Liver (tissue), 9 donors: ENCODE measurements around the gene SERPINE1. TPM values are rescaled to one million over a fixed set of nuclear protein-coding genes. Genes with fewer than 3 reads are reported as not detected.

Experiments
- DNase-seq: peaks from one replicate; pipeline ENCODE4 v3.0.0-alpha.2; 2017; ENCODE audit warnings: low spot score
- H3K27ac ChIP-seq, 2 donors: one replicate each; pipeline ENCODE4 v1.7.0; 2013; ENCODE audit warnings: inconsistent platforms in 2 of 2, low read length in 2 of 2, control low read depth in 1 of 2, low read depth in 1 of 2, mild to moderate bottlenecking in 1 of 2
- H3K27me3 ChIP-seq, 4 donors: one replicate each; pipeline versions ENCODE4 v1.6.1 to v1.7.0; 2013; ENCODE audit warnings: low read length in 3 of 4, inconsistent platforms in 1 of 4, mild to moderate bottlenecking in 1 of 4, moderate library complexity in 1 of 4; ENCODE audit not compliant: control insufficient read depth in 4 of 4, insufficient read depth in 4 of 4
- H3K36me3 ChIP-seq, 4 donors: one replicate each; pipeline versions ENCODE4 v1.6.1 to v1.7.0; 2013; ENCODE audit warnings: low read length in 3 of 4, mild to moderate bottlenecking in 3 of 4, low read depth in 1 of 4, moderate library complexity in 1 of 4; ENCODE audit not compliant: control insufficient read depth in 4 of 4, insufficient read depth in 3 of 4
- H3K4me1 ChIP-seq, 4 donors: one replicate each; pipeline versions ENCODE4 v1.6.1 to v1.7.0; 2013; ENCODE audit warnings: low read length in 3 of 4, mild to moderate bottlenecking in 3 of 4, moderate library complexity in 1 of 4; ENCODE audit not compliant: control insufficient read depth in 4 of 4, insufficient read depth in 4 of 4
- H3K4me3 ChIP-seq, 3 donors: one replicate each; pipeline versions ENCODE4 v1.6.1 to v1.7.0; 2013; ENCODE audit warnings: low read length in 3 of 3, control low read depth in 1 of 3, low read depth in 1 of 3, mild to moderate bottlenecking in 1 of 3
- H3K9ac ChIP-seq, 2 donors: one replicate each; pipeline ENCODE4 v1.7.0; 2013; ENCODE audit warnings: low read length in 2 of 2, mild to moderate bottlenecking in 2 of 2, moderate library complexity in 2 of 2, control low read depth in 1 of 2, low read depth in 1 of 2
- H3K9me3 ChIP-seq, 4 donors: one replicate each; pipeline versions ENCODE4 v1.6.1 to v1.7.0; 2013; ENCODE audit warnings: low read length in 3 of 4; ENCODE audit not compliant: control insufficient read depth in 4 of 4
- ATF3 ChIP-seq: IDR thresholded peaks from 2 replicates; pipeline ENCODE4 v1.6.1; 2016; ENCODE audit warnings: antibody characterized with exemption
- CTCF ChIP-seq: fragments of 150-350 bp; IDR thresholded peaks from 2 replicates; pipeline ENCODE4 v1.5.1; 2017; ENCODE audit warnings: improper control_type of control experiment, low read depth, low read length; ENCODE audit not compliant: missing input control
- EGR1 ChIP-seq, 2 donors: IDR thresholded peaks; 2 replicates each; pipeline ENCODE4 v1.6.1; 2016 to 2018; ENCODE audit warnings: antibody characterized with exemption in 2 of 2, low read depth in 2 of 2
- FOXA1 ChIP-seq: IDR thresholded peaks from 2 replicates; pipeline ENCODE4 v1.6.1; 2016; ENCODE audit warnings: antibody characterized with exemption
- FOXA2 ChIP-seq: IDR thresholded peaks from 2 replicates; pipeline ENCODE4 v1.6.1; 2016; ENCODE audit warnings: antibody characterized with exemption
- GABPA ChIP-seq, 2 donors: IDR thresholded peaks in 1 of 2; conservative IDR thresholded peaks in 1 of 2; 2 replicates each; pipeline ENCODE4 v1.6.1; 2016; ENCODE audit warnings: antibody characterized with exemption in 2 of 2, mild to moderate bottlenecking in 1 of 2, moderate library complexity in 1 of 2
- HNF4A ChIP-seq, 2 donors: conservative IDR thresholded peaks; 2 replicates each; pipeline ENCODE4 v1.6.1; 2016; ENCODE audit warnings: antibody characterized with exemption in 2 of 2, mild to moderate bottlenecking in 2 of 2
- HNF4G ChIP-seq: IDR thresholded peaks from 2 replicates; pipeline ENCODE4 v1.6.1; 2016; ENCODE audit warnings: antibody characterized with exemption
- JUND ChIP-seq, 2 donors: IDR thresholded peaks; 2 replicates each; pipeline ENCODE4 v1.6.1; 2016; ENCODE audit warnings: antibody characterized with exemption in 2 of 2
- MAX ChIP-seq: IDR thresholded peaks from 2 replicates; pipeline ENCODE4 v1.6.1; 2016; ENCODE audit warnings: antibody characterized with exemption
- NR2F2 ChIP-seq: IDR thresholded peaks from 2 replicates; pipeline ENCODE4 v1.6.1; 2016; ENCODE audit warnings: antibody characterized with exemption
- RAD21 ChIP-seq, 2 donors: IDR thresholded peaks; 2 replicates each; pipeline ENCODE4 v1.6.1; 2016; ENCODE audit warnings: antibody characterized with exemption in 2 of 2, mild to moderate bottlenecking in 2 of 2
- REST ChIP-seq: IDR thresholded peaks from 2 replicates; pipeline ENCODE4 v1.6.1; 2016; ENCODE audit warnings: antibody characterized with exemption, mild to moderate bottlenecking
- RXRA ChIP-seq, 2 donors: IDR thresholded peaks; 2 replicates each; pipeline ENCODE4 v1.6.1; 2017 to 2018; ENCODE audit warnings: antibody characterized with exemption in 2 of 2, mild to moderate bottlenecking in 1 of 2
- SP1 ChIP-seq: IDR thresholded peaks from 2 replicates; pipeline ENCODE4 v1.6.1; 2018; ENCODE audit warnings: antibody characterized with exemption, mild to moderate bottlenecking
- TAF1 ChIP-seq: conservative IDR thresholded peaks from 2 replicates; pipeline ENCODE4 v1.6.1; 2016; ENCODE audit warnings: antibody characterized with exemption, mild to moderate bottlenecking
- YY1 ChIP-seq: IDR thresholded peaks from 2 replicates; pipeline ENCODE4 v1.6.1; 2016; ENCODE audit warnings: antibody characterized with exemption, mild to moderate bottlenecking
- ZBTB33 ChIP-seq: IDR thresholded peaks from 2 replicates; pipeline ENCODE4 v1.6.1; 2016; ENCODE audit warnings: antibody characterized with exemption
- WGBS: extraction: QIAGEN DNeasy Blood & Tissue Kit; methylation state at CpG from one replicate; pipeline ENCODE4 v1.1.7; 2013; 5-methylcytosine and 5-hydroxymethylcytosine counted together
- polyA plus RNA-seq, 2 donors: library from polyadenylated mRNA; stranded (reverse) in 1 of 2; unstranded in 1 of 2; fragments of 200-250 nt in 1 of 2; fragments of >200 nt in 1 of 2; fragmentation: Nextera tagmentation in 1 of 2; extraction: Ambion mirVana in 1 of 2; gene quantifications; one replicate each; pipeline versions ENCODE4 v1.2.1 to v1.2.3, GENCODE V29; 2013 to 2015
- total RNA-seq, 2 donors: library from RNA; depleted of rRNA; stranded (reverse); fragments of >200 nt; gene quantifications; one replicate each; pipeline ENCODE4 v1.2.3, GENCODE V29; 2014
- donor health status: healthy.
- donor health status: healthy.
- donor health status: healthy.
- donor health status: healthy.
- donor health status: healthy.

SERPINE1 gene
- total and polyA plus RNA-seq, 4 donors = 0.93 to 18.6 (median 8.0) TPM

GRCh38 chr7:101169110-101169837 is 42.4 kb downstream of the SERPINE1 start:
- Histone ChIP-seq H3K27ac (no peak overlapping the region), H3K4me3 (no peak overlapping the region), H3K9me3 (no peaks in the 10 kb centered on the region), H3K4me1 (peaks cover 14 to 43% (median 18%) of the 10 kb centered on the region in 4 donors), H3K27me3 (peaks cover 9 to 19% (median 18%) of the 10 kb centered on the region in 4 donors), H3K9ac (no peak overlapping the region), H3K36me3 (no peaks in the 10 kb centered on the region)
- 4% methylated on average over 18 of the region's 18 CpGs for WGBS
- no peak for DNase-seq
- TF ChIP-seq TAF1 (no peak), ATF3 (no peak), REST (no peak), CTCF (no peak), HNF4A (conservative IDR thresholded peaks at IDR 0.05) (no peak), HNF4G (no peak), FOXA2 (no peak), NR2F2 (no peak), ZBTB33 (no peak), EGR1 (IDR thresholded peaks at IDR 0.05; ENCODE audit: low read depth in 2 of 2) (no peak), JUND (IDR thresholded peaks at IDR 0.05) (no peak), GABPA (IDR thresholded peaks at IDR 0.05 in 1 of 2, conservative IDR thresholded peaks at IDR 0.05 in 1 of 2) (no peak), RXRA (IDR thresholded peaks at IDR 0.05) (no peak), MAX (no peak), RAD21 (IDR thresholded peaks at IDR 0.05) (no peak), YY1 (no peak), FOXA1 (no peak), SP1 (no peak)
